Calu3 (cell line): ENCODE measurements around the gene FAM221A. TPM values are rescaled to one million over a fixed set of nuclear protein-coding genes. Genes with fewer than 3 reads are reported as not detected.
A peak's percentile ranks its signal among the peaks of the same experiment; 100 is the strongest.
"Not testable (repeated sequence)": the region's sequence is repeated elsewhere in the genome, so short reads cannot be mapped to it uniquely, and the experiment has no call there.

Source experiments
- BruUV-seq: library from RNA; stranded (reverse); fragments of 400-500 nt; replicated peaks from 2 replicates; lab custom pipeline; 2021; lab: Mats Ljungman, UMichigan
- CTCF ChIA-PET: fragments of 300-600 bp; sonication (Branson Sonifier 250); formaldehyde crosslinking; loops from one replicate; lab custom pipeline; 2022; ENCODE audit warnings: antibody characterized with exemption; lab: Charles Lee
- DNase-seq: peaks from one replicate; pipeline ENCODE4 v3.0.0; 2022
- H3K27ac Mint-ChIP-seq: one replicate; pipeline ENCODE4 v1.8.0; 2022; ENCODE audit warnings: mixed read lengths; ENCODE audit not compliant: unreplicated experiment
- H3K27me3 Mint-ChIP-seq: one replicate; pipeline ENCODE4 v1.8.0; 2022; ENCODE audit warnings: mixed read lengths; ENCODE audit not compliant: unreplicated experiment
- H3K36me3 Mint-ChIP-seq: one replicate; pipeline ENCODE4 v1.8.0; 2022; ENCODE audit warnings: mild to moderate bottlenecking, moderate library complexity, mixed read lengths; ENCODE audit not compliant: insufficient read depth, unreplicated experiment
- H3K4me1 Mint-ChIP-seq: one replicate; pipeline ENCODE4 v1.8.0; 2022; ENCODE audit warnings: mild to moderate bottlenecking, low read depth, mixed read lengths; ENCODE audit not compliant: unreplicated experiment
- H3K4me3 Mint-ChIP-seq: one replicate; pipeline ENCODE4 v1.8.0; 2022; ENCODE audit warnings: mild to moderate bottlenecking, low read depth, moderate library complexity, mixed read lengths; ENCODE audit not compliant: unreplicated experiment
- H3K9me3 Mint-ChIP-seq: one replicate; pipeline ENCODE4 v1.8.0; 2022; ENCODE audit warnings: low read depth, mixed read lengths; ENCODE audit not compliant: unreplicated experiment
- intact Hi-C: fragments of 100-400 bp; cut with micrococcal nuclease; formaldehyde crosslinking; loops from one replicate; pipeline ENCODE4 v1.10.0; 2022; ENCODE audit not compliant: unreplicated experiment
- total RNA-seq: library from RNA; stranded (reverse); gene quantifications from 2 replicates; pipeline ENCODE4 v1.2.3, GENCODE V29; 2022
- TF ChIP-seq, protein P1 (sequence below): fragments of 200-600 bp; IDR thresholded peaks from one replicate; pipeline ENCODE4 v1.8.0; 2022; ENCODE audit warnings: antibody characterized with exemption; ENCODE audit not compliant: unreplicated experiment

FAM221A gene
- total RNA-seq, 1 experiment from 2014 or later = 25.2 TPM

DNA sequence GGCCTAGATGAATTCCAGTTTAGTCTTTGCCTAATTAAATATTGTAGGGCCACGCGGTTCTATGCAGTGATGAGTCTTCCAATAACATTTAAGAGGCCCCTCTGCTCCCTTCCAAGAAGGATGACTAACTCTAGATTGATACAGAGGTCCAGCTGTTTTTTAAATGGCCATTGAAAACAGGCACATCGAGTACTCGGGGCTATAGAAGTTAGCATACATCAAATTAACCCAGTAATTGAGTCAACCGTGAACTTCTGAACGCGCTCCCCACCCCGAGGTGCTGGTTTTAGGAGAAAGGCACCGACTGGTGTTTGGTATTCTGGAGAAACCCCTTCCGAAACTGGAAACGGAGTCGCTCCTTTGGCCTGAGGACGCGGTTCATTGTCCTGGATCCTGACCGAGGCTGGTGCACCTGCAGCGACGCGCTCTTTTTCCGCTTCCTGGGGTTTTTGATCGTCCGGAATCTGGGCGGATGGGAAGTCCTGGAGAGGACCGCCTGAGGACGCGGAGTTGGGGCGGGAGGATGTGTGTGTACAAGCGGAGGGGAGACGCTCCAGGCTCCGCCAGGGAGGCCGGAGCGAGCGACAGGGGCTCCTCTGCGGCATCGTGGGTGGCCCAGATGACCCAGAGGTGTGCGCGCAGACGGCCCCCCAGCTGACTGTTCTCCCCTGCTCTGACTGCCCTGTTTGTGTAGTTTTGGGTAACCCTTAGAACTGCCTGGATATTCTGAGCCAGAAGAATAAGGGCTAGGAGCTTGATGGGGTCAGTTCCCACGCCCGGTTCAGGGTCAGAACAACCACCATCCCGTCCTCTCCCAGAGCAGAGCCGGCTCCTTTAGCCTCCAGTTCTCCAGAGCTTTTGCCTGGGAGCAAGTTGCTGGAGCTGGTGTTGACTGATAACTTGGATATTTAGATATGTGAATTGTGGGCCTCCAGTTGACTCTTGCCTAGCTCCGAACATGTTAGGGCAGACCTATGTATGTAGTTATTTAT, 711 bp downstream of the FAM221A start:
- Mint-ChIP-seq H3K27me3 (no peaks in the 10 kb centered on the region), H3K36me3 (peaks cover 35% of the 10 kb centered on the region), H3K4me1 (peaks cover 37% of the 10 kb centered on the region), H3K4me3 (peak overlapping the region; percentile 94), H3K27ac (peak overlapping the region; percentile 75), H3K9me3 (no peaks in the 10 kb centered on the region)
- intact Hi-C loops = loop anchor here (5.0 kb wide), 1 partner anchor 83 kb away; the partner anchor contains the start of gene CCDC126
- peak; percentile 89 for DNase-seq
- CTCF ChIA-PET = interaction anchor here (0.5 to 1.7 kb wide), 7 partner anchors 13 to 372 kb away, joined by 3 to 4 read pairs (median 3); partner anchors contain the start of gene CCDC126
- BruUV-seq = TSS peak; percentile 95
- TF ChIP-seq, protein P1, sequence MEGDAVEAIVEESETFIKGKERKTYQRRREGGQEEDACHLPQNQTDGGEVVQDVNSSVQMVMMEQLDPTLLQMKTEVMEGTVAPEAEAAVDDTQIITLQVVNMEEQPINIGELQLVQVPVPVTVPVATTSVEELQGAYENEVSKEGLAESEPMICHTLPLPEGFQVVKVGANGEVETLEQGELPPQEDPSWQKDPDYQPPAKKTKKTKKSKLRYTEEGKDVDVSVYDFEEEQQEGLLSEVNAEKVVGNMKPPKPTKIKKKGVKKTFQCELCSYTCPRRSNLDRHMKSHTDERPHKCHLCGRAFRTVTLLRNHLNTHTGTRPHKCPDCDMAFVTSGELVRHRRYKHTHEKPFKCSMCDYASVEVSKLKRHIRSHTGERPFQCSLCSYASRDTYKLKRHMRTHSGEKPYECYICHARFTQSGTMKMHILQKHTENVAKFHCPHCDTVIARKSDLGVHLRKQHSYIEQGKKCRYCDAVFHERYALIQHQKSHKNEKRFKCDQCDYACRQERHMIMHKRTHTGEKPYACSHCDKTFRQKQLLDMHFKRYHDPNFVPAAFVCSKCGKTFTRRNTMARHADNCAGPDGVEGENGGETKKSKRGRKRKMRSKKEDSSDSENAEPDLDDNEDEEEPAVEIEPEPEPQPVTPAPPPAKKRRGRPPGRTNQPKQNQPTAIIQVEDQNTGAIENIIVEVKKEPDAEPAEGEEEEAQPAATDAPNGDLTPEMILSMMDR = no peak

DNA sequence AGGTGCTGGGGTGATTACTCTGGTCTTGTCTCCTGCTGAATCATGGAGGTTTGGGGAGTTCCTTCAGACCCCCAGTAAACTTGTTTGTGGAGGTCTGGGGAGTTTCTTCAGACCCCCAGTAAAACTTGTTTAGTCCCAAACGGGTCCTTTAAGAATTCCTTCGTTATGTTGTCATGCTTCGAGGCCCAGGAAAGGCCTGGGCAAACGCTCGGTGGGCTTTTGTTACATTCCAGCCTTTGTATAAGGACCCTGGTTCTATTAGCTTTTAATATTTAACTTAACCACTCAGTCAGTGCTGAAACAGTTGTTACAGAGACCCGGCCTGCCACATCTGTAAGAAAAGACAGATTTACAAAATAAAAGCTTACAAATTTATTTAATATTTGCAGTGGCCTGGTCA, 4.0 kb downstream of the FAM221A start:
- BruUV-seq, H3K9me3 Mint-ChIP-seq, DNase-seq, H3K27me3 Mint-ChIP-seq: not testable (repeated sequence)
- H3K4me1 Mint-ChIP-seq = peaks cover 54% of the 10 kb centered on the region
- H3K4me3 Mint-ChIP-seq = peak overlapping the region; percentile 30
- peak overlapping the region; percentile 94 for H3K27ac Mint-ChIP-seq
- CTCF ChIA-PET = interaction anchor here (0.5 to 1.0 kb wide), 2 partner anchors 42 to 184 kb away, joined by 3 read pairs; no protein-coding TSS in a partner anchor
- intact Hi-C loops = loop anchor here (5.0 kb wide), 1 partner anchor 87 kb away; the partner anchor contains the start of gene CCDC126
- peaks cover 50% of the 10 kb centered on the region for H3K36me3 Mint-ChIP-seq

DNA sequence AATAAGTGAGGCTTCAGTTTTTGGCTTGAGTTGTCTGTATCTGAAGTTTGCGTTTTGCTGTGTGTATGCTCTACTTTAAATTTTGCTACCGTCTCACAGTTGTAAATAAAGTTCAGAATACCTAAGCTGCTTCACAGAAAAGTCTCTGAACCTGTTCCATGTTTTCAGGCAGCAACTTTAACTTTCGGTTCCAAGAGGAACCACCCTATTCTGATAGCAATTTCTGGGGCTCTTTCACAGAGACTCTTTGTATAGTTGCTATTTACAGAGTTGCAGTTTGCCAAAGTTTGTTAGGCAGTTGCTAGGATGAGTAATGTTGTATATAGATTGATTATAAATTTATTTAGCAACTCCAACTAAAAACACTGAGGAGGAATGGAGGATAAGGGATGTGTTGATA, 5.7 kb downstream of the FAM221A start:
- Mint-ChIP-seq H3K4me3 (peak overlapping the region; percentile 65), H3K9me3 (no peaks in the 10 kb centered on the region), H3K27me3 (no peaks in the 10 kb centered on the region), H3K36me3 (peaks cover 37% of the 10 kb centered on the region), H3K27ac (peak overlapping the region; percentile 94), H3K4me1 (peaks cover 47% of the 10 kb centered on the region)
- no TSS peak for BruUV-seq
- CTCF ChIA-PET = interaction anchor here (0.8 to 1.1 kb wide), 2 partner anchors 11 to 18 kb away, joined by 3 to 4 read pairs; no protein-coding TSS in a partner anchor
- intact Hi-C loops = loop anchor here (2.0 kb wide), 1 partner anchor 23 kb away; no protein-coding TSS in a partner anchor
- TF ChIP-seq, protein P1 = no peak
- peak; percentile 41 for DNase-seq

DNA sequence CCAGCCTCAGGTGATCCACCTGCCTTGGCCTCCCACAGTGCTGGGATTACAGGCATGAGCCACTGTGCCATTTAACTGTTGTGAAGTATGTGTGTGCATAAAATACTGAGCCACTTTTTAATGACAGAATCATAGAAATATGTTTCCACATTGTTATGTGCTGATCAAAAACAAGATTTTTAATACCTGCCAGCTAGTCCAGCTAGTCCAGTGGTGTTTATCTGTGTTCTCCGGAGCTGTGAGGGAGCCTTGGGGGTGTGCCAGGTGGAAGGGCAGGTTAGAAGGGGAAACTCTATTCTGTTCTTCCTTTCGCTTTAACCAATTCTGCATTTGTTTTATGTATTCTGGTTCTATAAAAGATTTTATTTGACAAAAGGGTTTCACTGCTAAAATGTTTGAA, 7.0 kb downstream of the FAM221A start:
- TF ChIP-seq, protein P1 = no peak
- H3K27ac Mint-ChIP-seq = peak overlapping the region; percentile 87
- BruUV-seq = no TSS peak
- peak; percentile 43 for DNase-seq
- intact Hi-C loops = loop anchor here (2.0 kb wide), 1 partner anchor 22 kb away; no protein-coding TSS in a partner anchor
- H3K27me3 Mint-ChIP-seq = no peaks in the 10 kb centered on the region
- H3K9me3 Mint-ChIP-seq = no peaks in the 10 kb centered on the region
- no peak overlapping the region for H3K4me3 Mint-ChIP-seq
- peaks cover 30% of the 10 kb centered on the region for H3K36me3 Mint-ChIP-seq
- peaks cover 47% of the 10 kb centered on the region for H3K4me1 Mint-ChIP-seq
- CTCF ChIA-PET = interaction anchor here (0.7 to 1.7 kb wide), 8 partner anchors 10 to 1773 kb away, joined by 3 to 8 read pairs (median 4); no protein-coding TSS in a partner anchor
